UCSD-AML1 (cell line): ENCODE data around the gene NOL3.

ENCODE experiments used
- DNase-seq: peaks from one replicate; lab custom pipeline; 2025; ENCODE audit not compliant: unreplicated experiment; lab: John Stamatoyannopoulos, UW

The NOL3 gene

DNA sequence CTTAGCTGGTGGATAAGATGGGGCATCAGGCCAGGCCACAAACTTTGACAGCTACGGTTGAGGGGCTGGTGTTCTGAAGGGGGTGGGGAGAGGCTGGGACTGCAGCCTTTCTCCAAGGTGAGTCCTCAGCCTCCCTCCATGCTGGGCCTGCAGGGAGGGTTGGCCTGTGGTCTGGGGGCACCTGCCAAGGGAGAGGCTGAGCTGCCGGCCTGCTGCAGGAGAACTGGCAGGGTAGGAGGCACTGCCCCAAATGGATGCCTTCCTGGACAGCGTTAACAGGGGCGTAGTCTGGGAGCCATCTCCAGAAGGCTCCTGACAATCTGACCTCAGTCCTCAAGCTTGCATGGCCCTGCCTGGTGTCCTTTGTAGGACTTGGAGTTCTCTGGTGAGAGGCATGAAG lies 33.7 kb downstream of the NOL3 start:
- DNase-seq = no peak

DNA sequence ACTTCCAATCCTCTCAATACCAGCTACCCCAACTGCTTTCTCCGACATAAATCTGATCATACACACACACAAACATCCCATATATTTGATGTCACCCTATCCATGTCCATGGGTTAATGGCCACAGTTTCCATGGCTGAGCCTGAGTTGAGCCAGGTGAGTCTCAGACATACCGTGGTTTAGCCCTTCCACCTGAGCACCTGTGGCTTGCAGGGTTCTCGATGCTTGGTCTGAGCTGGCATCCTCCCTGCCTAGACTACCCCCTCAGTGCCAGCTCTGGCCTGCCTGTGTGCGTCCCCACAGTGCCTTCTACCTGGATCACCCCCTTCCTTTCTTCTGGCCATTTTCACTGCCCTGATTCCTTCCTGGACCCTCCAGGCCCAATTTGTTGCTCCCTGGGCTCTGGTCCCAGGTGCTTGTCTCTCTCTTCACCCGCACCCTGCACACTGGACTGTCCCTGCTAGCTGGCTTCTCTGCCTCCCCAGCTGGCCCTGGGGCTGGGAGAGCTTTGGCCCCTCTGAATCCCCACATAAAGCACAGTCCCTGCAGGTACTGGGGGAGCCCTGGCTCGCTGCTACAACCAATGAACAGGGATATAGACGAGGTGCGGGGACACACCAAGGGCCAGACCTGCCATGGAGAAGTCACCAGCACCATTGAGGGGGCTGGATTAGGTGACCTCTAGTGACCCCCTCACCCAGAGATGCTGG lies 35.9 kb downstream of the NOL3 start:
- no peak for DNase-seq

DNA sequence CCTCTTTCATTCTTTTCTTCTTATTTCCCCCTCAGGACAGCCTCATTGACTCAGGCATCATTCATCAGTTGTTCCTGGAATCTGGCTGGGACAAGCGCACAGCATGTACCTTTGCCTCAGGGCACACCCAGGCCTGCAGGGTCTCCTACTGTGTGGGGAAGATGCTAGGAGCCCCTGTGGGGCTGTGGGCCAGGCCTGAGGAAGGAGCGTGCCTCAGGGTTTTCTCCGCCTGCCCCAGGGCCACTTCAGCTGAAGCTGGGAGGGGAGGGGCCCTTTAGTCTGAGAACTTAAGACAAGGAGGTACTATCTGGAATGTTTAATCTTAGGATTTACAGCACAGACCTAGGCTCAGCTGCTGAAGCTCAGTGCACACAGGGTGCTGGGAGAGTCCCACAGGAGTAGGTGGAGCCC lies 36.5 kb downstream of the NOL3 start:
- DNase-seq = no peak

DNA sequence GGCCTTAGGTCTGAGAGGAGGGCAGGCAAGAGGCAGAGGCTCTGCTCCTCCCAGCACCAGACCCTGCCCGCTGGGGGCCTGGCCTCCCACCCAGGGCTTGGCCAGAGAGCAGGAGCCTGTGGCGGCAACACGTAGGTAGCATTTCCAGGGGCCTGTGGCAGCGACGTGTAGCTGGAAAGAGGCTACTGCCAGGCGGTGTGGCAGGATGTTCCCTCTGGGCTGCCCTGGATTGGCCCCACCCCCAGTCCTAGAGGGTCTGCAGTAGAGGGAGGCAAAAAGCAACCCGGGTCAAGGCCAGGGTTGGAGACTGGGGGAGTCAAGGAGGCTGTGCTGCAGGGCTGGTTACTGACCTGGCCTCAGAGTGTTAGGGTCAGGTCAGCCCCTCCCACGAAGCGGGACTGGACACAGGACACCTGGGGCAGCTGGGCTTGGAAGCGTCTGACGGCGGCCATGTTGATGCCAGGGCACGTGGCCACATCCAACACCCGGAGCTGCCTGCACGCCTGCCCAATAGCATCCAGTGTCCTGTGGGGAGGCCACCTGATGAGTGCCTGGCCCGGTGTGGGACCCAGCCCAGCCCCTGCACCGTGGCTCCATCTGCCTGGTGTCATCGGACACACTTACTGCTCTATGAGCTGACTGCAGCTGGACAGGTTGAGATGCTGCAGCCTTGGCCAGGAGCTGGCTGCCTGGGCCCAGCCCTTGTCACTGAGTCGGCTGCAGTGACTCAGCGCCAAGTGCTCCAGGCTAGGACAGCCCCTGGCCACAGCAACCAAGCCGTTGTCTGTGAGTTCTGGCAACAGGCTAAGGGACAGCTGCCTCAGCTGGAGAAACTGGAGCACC lies 37.1 kb downstream of the NOL3 start:
- DNase-seq = peak; percentile 26

DNA sequence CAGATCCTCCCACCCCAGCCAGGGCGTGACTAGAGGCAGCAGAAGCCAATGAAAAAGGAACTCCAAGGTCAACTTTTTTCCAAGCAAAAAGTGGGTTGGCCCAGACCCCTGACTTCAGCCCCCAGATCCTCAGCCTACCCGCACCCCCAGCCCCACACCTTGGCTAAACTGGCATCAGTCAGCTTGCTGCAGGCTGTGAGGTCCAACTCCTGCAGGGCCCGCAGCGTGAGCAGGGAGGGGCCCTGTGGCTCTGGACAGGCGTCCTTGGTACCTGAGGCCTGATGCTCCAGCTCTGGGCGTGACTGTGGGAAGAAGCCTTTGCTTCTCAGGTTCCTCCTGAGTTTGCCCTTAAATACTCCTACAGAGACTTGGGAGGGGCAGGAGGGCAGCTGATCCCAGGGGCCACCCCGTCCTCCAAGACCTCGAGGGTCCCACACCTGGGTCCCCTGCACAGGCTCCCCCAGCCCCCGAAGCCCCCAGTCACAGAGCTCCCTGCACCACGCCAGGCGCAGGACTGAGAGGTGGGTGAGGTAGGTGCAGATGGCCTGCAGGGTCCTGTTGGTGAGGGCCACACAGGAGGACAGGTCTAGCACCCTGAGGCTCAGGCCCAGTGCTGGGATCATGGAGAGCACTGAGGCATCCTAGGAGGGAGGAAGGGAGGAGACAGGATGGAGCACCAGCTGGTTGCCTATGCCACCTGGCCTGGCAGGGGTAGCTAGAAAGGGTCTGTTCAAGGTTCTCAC lies 38.0 kb downstream of the NOL3 start:
- DNase-seq = no peak

DNA sequence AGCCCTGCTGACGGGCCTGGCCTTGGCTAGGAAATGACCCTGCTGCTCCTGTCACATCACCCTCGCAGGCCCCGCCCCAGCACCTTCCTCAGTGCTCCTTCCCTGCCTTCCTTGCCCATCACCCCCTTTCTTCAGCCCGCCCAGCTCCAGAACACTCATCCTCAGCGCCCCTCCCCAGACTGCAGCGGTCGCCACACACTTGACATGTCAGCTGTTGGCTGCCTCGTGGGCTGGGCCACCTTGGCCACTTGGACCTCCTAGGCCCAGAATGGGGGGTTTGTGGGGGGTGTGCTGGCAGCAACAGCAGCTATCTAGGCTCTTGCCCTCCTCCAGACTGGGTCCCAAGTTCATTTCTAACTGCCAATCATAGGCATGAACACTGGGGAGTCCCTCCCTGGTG lies 39.2 kb downstream of the NOL3 start:
- no peak for DNase-seq

DNA sequence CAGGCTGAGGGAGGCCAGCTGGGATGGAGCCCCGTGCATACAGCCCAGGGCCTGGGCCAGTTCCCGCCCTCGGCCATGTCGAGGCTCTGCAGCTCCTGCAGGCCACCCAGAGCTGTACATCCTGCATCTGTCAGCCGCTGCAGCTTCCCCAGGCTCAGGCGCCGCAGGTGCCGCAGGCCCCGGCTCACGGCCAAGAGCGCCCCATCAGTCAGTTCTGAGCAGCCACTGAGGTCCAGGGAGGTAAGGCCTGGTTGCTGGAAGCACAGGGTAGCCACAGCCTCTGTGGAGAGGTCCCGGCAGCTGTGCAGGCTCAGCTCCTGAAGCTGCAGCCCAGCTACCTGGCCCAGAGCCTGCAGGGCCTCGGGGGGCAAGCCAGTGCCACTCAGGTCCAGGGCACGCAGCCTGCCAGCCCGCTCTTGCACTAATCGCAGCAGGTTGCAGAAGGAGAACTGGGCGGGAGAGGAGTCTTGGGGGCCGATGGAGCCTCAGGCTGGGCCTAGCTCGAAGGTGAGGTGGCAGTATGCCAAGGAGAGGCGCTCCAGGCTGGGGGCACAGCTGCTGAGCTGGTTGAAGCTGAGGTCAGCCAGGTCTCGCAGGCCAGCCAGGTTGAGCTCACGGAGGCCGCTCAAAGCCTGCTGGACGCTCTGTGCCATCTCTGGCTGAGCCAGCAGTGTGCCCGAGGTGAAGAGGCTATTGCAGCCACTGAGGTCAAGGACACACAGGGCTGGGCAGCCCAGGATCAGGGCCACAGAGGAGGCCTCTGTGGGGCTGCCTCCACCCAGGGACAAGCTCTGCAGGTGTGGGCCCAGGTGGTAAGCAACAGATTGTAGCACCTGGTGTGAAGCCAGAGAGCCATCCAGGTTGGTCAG lies 40.0 kb downstream of the NOL3 start:
- DNase-seq = no peak

DNA sequence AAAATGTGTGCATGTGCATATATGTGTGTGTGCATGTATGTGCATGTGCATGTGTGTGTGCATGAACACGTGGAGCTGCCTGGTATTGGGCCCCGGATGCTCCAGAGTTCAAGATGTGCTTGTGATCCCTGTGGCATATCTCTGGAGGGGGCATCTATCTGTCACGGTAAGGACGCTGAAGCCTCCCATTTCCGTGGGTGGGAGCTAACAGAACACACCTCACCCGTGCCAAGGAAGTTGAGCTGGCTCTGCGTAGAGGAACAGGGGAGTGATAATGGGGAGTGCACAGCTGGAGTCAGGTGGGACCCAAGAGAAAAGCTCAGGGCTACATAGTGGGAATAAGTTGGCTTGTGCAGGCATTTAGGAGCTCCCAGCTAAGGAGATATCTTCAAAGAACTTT lies 41.3 kb downstream of the NOL3 start:
- DNase-seq = no peak

DNA sequence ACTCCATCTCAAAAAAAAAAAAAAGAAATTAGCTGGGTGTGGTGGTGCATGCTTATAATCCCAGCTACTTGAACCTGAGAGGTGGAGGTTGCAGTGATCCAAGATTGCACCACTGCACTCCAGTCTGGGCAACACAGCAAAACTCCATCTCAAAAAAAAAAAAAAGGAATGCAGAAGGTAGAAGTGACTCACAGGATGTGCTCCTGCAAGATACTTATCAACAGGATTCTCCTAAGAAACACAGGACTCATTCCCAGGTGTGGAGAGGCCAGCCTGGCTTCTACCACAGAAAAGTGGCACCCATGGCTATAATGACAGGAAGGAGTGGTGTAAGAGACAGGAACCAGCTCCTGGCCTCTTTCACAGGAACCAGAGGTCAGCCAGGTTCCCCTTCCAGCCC lies 42.4 kb downstream of the NOL3 start:
- DNase-seq = no peak

DNA sequence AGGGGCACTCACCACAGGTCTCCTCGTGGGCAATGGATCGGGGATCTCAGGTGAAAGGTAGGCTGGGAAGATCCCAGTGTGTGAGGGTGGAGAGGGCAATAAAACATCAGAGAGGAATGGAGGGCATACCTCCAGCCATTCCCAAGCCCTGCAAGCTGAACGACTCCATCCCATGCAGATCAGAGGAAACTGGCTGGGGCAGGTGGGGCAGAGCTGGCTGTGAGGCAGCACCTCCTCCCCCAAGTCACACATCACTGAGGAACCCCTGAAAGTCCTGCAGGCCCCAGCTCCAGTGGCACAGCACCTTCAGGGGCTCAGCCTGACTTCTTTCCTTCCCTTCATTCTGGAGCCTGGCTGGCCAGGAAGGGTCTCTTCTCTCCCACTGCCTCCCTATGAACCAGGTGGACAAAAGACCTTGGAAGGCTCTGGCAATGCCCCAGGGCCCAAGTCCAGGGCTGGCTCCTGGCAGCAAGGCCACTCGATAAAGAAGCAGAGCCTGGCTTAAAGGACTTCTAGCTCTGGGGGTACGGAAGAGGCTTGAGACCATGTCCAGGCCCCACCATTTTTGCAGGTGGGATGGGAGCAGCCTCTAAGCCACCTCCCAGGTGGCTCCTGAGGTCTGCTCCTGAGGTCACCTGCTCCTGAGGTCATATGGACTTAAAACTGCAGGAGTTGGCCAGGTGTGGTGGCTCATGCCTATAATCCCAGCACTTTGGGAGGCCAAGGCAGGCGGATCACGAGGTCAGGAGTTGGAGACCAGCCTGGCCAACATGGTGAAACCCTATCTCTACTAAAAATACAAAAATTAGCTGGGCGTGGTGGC lies 43.1 kb downstream of the NOL3 start:
- no peak for DNase-seq

DNA sequence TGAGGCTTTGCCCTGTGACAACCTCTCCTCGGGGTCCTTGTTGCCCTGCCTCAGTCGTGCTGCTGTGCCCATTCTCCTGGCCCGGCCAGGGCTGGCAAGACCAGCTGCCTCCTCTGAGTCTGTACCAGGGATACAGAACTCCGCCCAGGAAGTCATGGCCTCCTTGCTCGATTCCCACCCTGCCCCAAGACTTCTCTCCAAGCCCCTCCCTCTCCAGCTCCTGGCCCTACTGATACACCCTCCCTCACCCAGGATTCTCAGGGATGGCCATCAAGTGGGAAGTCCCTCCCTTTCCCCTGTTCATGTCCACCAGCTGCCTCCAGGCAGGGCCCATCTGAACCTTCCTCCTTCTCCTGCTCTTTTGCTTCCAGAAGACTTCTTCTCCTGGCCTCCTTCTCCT lies 45.4 kb downstream of the NOL3 start:
- DNase-seq = peak; percentile 34

DNA sequence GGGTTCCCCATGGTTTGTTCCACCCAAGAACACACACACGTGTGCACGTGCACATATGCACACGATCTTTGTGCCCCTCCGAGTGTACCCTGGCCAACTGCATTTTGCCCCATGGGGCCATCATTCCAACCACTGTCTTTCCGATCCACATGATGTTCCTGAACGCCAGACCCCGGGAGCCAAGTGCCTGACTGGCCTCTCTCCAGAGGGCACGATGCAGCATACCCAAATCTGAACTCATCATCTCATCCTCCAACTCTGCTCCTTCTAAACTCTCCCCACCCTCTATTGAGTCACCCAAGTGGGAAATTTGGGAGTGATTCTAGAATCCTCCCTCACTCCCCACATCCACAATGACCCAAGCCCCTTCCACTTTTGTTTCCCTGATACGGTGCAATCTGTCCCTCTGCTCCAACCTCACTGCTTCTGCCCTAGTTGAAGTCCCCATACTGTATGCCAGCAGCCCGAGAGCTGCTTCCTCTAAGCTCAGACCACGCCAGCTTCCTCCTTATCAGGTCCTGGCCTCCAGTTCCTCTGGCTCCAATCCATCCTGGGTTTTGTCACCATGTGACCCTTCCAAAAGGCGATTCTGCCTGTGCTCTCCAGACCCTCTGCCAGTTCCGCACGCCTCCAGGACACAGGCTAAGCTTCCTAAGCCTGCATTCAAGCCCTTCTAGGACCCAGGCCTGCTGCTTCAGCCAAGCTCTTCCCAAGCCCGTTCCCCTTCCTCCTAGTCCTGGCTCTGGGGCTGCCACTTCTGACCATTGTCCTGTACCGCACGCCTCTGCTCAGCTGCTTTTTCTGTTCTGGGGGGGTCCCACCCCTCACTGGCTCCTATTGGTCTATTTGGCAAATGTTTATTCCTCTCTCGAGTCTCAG lies 46.5 kb downstream of the NOL3 start:
- peak; percentile 78 for DNase-seq

DNA sequence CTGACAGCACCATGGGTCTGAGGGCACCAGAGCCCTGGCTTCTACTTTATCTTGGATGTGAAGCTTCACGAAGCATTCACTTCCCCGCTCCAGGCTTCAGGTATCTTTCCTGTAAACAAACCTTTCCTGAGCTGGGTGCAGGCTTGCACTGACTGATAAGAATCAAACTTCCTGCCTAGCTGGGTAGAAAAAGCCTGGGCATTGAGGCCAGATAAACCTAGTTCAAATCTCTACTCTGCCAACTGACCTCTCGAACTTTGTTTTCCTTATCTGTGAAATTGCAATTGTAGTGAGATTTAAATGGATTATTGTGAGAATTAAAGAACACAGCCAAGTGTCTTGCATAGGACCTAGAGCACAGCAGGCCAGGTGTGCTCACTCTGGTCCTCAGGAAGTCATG lies 53.7 kb downstream of the NOL3 start:
- no peak for DNase-seq
